Ishikawa (cell line): ENCODE data around the gene MRPS16.

ENCODE experiments used
- EGR1 ChIP-seq: IDR thresholded peaks from 2 replicates; pipeline ENCODE4 v1.6.1; 2012
- EP300 ChIP-seq: IDR thresholded peaks from 2 replicates; pipeline ENCODE4 v1.6.1; 2012; ENCODE audit warnings: borderline replicate concordance
- FOXM1 ChIP-seq: IDR thresholded peaks from 2 replicates; pipeline ENCODE4 v1.6.1; 2012; ENCODE audit warnings: low read depth, borderline replicate concordance
- RAD21 ChIP-seq: IDR thresholded peaks from 2 replicates; pipeline ENCODE4 v1.6.1; 2012; ENCODE audit warnings: low read depth
- TAF1 ChIP-seq: IDR thresholded peaks from 2 replicates; pipeline ENCODE4 v1.6.1; 2012; ENCODE audit warnings: low read depth, mild to moderate bottlenecking
- TCF12 ChIP-seq: IDR thresholded peaks from 2 replicates; pipeline ENCODE4 v1.6.1; 2012; ENCODE audit warnings: low read depth
- TEAD4 ChIP-seq: IDR thresholded peaks from 2 replicates; pipeline ENCODE4 v1.6.1; 2012
- USF1 ChIP-seq: IDR thresholded peaks from 2 replicates; pipeline ENCODE4 v1.6.1; 2012
- YY1 ChIP-seq: IDR thresholded peaks from 2 replicates; pipeline ENCODE4 v1.6.1; 2012; ENCODE audit warnings: low read depth
- ZBTB7A ChIP-seq: IDR thresholded peaks from 2 replicates; pipeline ENCODE4 v1.6.1; 2012; ENCODE audit warnings: low read depth
- TF ChIP-seq, protein P1 (sequence below): IDR thresholded peaks from 2 replicates; pipeline ENCODE4 v1.6.1; 2012

- TF ChIP-seq TAF1 (no peak), TCF12 (no peak), YY1 (no peak), EP300 (no peak), FOXM1 (no peak), ZBTB7A (no peak), RAD21 (no peak), TEAD4 (no peak), USF1 (no peak), EGR1 (no peak)
- TF ChIP-seq, protein P1, sequence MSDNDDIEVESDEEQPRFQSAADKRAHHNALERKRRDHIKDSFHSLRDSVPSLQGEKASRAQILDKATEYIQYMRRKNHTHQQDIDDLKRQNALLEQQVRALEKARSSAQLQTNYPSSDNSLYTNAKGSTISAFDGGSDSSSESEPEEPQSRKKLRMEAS, result no peak
Measured at GRCh38 chr10:73205081-73205480, 47.4 kb downstream of the MRPS16 start.
